OCI-LY1 (cell line): Measurements from ENCODE around the gene TULP4.

Source experiments
- H2AFZ ChIP-seq: fragments of 200-600 bp; sonication (generic), shearing (Covaris generic); 2 replicates; pipeline ENCODE4 v1.6.0; 2014; ENCODE audit warnings: antibody characterized with exemption, mild to moderate bottlenecking, low read length
- H3F3A ChIP-seq: fragments of 200-600 bp; sonication (generic), shearing (Covaris generic); 2 replicates; pipeline ENCODE4 v1.6.0; 2014; ENCODE audit warnings: mild to moderate bottlenecking, antibody characterized with exemption, low read length, moderate library complexity; ENCODE audit not compliant: insufficient read depth
- H3K27ac ChIP-seq: fragments of 200-600 bp; sonication (generic); 2 replicates; pipeline ENCODE4 v1.5.1; 2014; ENCODE audit warnings: low read length, mixed run types, mild to moderate bottlenecking, low read depth; ENCODE audit not compliant: poor library complexity, severe bottlenecking
- H3K27me3 ChIP-seq: fragments of 200-600 bp; sonication (generic); 2 replicates; pipeline ENCODE4 v1.6.0; 2014; ENCODE audit warnings: antibody characterized with exemption, mild to moderate bottlenecking, low read length, moderate library complexity; ENCODE audit not compliant: insufficient read depth
- H3K36me3 ChIP-seq: fragments of 200-600 bp; sonication (generic); 2 replicates; pipeline ENCODE4 v1.6.1; 2014; ENCODE audit warnings: mild to moderate bottlenecking, antibody characterized with exemption, low read length, moderate library complexity, mixed read lengths; ENCODE audit not compliant: insufficient read depth
- H3K4me1 ChIP-seq: fragments of 200-600 bp; sonication (generic); 2 replicates; pipeline ENCODE4 v1.5.1; 2014; ENCODE audit warnings: mild to moderate bottlenecking, low read length, moderate library complexity; ENCODE audit not compliant: insufficient read depth, severe bottlenecking
- H3K4me2 ChIP-seq: fragments of 200-600 bp; sonication (generic), shearing (Covaris generic); 2 replicates; pipeline ENCODE4 v1.6.1; 2014; ENCODE audit warnings: low read length
- H3K4me3 ChIP-seq: fragments of 200-600 bp; sonication (generic); 2 replicates; pipeline ENCODE4 v1.5.1; 2014; ENCODE audit warnings: low read length, low read depth, mild to moderate bottlenecking, mixed read lengths; ENCODE audit not compliant: poor library complexity, severe bottlenecking
- H3K79me2 ChIP-seq: fragments of 200-600 bp; shearing (Covaris generic); 2 replicates; pipeline ENCODE4 v1.6.1; 2016; ENCODE audit warnings: mixed run types, low read length, mixed read lengths; ENCODE audit not compliant: insufficient read depth
- H3K9ac ChIP-seq: fragments of 200-600 bp; sonication (generic), shearing (Covaris generic); 2 replicates; pipeline ENCODE4 v1.6.1; 2014; ENCODE audit warnings: mild to moderate bottlenecking, low read length, mixed read lengths
- H3K9me2 ChIP-seq: fragments of 200-600 bp; sonication (generic), shearing (Covaris generic); 2 replicates; pipeline ENCODE4 v1.6.1; 2014; ENCODE audit warnings: low read depth, mild to moderate bottlenecking, low read length, mixed read lengths
- H3K9me3 ChIP-seq: fragments of 200-600 bp; shearing (Covaris generic); 2 replicates; pipeline ENCODE4 v1.6.1; 2014; ENCODE audit warnings: low read length, mixed read lengths
- H4K20me1 ChIP-seq: fragments of 200-600 bp; sonication (generic), shearing (Covaris generic); 2 replicates; pipeline ENCODE4 v1.6.0; 2016; ENCODE audit warnings: mild to moderate bottlenecking, low read length; ENCODE audit not compliant: insufficient read depth
- EZH2 ChIP-seq: fragments of 200-600 bp; sonication (generic), shearing (Covaris generic); IDR thresholded peaks from 2 replicates; pipeline ENCODE4 v1.8.0; 2017; ENCODE audit warnings: borderline replicate concordance, mixed run types, mild to moderate bottlenecking, antibody characterized with exemption, low read length, moderate library complexity, mixed read lengths
- TF ChIP-seq, protein P1 (sequence below): fragments of 200-600 bp; sonication (generic), shearing (Covaris generic); IDR thresholded peaks from 2 replicates; pipeline ENCODE4 v1.5.1; 2017; ENCODE audit warnings: mild to moderate bottlenecking, antibody characterized with exemption, low read length, moderate library complexity, mixed read lengths

Gene TULP4

DNA sequence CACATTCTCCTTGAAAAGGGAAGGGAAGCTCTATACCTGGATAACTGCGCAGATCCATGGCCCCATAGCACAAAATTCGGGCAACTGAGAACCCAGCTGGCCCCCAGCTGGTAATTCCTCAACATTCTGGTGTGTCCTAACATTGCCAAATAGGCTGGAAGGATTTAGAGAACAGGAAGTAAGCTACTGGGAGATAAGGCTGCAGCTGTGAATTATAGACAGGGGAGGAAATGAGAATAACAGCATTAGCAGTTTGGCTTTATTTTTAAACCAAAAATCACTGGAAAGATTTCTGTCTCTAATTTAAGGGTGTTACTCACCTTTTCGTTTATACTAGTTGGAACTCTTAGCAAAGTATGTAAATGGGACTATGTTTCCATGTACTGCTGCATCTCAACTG, 97.2 kb downstream of the TULP4 start:
- H3K9ac ChIP-seq: no peak overlapping the region
- H3K9me2 ChIP-seq: no peaks in the 10 kb centered on the region
- H3K4me1 ChIP-seq: no peaks in the 10 kb centered on the region
- no peak overlapping the region for H3K4me3 ChIP-seq
- no peaks in the 10 kb centered on the region for H3K27me3 ChIP-seq
- TF ChIP-seq, protein P1, sequence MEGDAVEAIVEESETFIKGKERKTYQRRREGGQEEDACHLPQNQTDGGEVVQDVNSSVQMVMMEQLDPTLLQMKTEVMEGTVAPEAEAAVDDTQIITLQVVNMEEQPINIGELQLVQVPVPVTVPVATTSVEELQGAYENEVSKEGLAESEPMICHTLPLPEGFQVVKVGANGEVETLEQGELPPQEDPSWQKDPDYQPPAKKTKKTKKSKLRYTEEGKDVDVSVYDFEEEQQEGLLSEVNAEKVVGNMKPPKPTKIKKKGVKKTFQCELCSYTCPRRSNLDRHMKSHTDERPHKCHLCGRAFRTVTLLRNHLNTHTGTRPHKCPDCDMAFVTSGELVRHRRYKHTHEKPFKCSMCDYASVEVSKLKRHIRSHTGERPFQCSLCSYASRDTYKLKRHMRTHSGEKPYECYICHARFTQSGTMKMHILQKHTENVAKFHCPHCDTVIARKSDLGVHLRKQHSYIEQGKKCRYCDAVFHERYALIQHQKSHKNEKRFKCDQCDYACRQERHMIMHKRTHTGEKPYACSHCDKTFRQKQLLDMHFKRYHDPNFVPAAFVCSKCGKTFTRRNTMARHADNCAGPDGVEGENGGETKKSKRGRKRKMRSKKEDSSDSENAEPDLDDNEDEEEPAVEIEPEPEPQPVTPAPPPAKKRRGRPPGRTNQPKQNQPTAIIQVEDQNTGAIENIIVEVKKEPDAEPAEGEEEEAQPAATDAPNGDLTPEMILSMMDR: no peak
- no peak for TF ChIP-seq EZH2
- no peak overlapping the region for H2AFZ ChIP-seq
- H3K27ac ChIP-seq: peak overlapping the region; percentile 41
- peaks cover 16% of the 10 kb centered on the region; the same call in 1 of the 2 replicates for H3K36me3 ChIP-seq
- no peaks in the 10 kb centered on the region for H3K9me3 ChIP-seq
- H3K79me2 ChIP-seq: peaks cover 13% of the 10 kb centered on the region
- no peaks in the 10 kb centered on the region for H4K20me1 ChIP-seq
- H3K4me2 ChIP-seq: no peak overlapping the region
- H3F3A ChIP-seq: no peaks in the 10 kb centered on the region

DNA sequence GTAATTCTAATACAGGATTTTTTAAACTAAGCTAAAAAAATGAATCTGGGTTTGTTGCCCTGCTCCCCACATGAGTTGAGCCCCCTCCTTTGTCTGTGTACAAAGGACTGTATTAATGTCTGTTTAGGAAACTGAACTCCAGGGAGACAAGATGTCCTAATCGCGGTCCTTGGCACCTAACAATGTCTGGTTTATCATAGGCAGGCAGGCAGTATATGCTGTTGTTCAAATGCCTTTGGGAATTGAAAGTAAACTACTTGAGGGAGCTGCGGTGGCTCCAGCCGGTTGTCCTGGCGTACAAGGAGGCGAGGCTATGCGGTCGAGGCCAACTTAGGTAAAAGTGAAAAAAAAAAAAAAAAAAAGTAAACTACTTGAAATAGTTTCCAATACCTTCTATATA, 98.5 kb downstream of the TULP4 start:
- Histone ChIP-seq H3K4me1 (no peaks in the 10 kb centered on the region), H3K79me2 (peaks cover 13% of the 10 kb centered on the region)
- TF ChIP-seq, protein P1: no peak
- no peak for TF ChIP-seq EZH2

DNA sequence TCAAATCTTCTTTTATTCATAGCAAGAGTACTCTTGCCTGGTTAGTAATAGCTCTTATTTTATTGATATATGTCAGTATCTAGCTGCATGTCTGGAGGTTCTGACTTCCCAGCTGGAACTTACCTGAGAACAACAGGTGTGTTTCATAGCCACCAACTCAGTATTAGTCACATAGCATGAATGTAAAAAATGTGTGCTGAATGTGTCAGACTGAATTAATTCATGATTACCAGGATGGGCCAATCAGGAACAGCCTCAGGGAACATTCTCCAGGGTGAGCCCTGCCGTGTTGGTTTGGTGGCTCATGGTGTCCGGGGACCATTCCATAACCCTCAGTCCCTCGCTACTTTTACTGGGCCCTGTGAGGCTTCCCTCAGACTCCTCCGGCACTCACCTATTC, 99.7 kb downstream of the TULP4 start:
- Histone ChIP-seq H3K79me2 (peaks cover 13% of the 10 kb centered on the region), H3K4me3 (no peak overlapping the region), H3K9me2 (no peaks in the 10 kb centered on the region), H3K4me1 (no peaks in the 10 kb centered on the region), H4K20me1 (no peaks in the 10 kb centered on the region), H3K9ac (no peak overlapping the region), H3K36me3 (peaks cover 39% of the 10 kb centered on the region; the same call in 1 of the 2 replicates), H3K9me3 (no peaks in the 10 kb centered on the region), H3K27me3 (no peaks in the 10 kb centered on the region), H3K4me2 (no peak overlapping the region), H3F3A (no peaks in the 10 kb centered on the region), H3K27ac (no peak overlapping the region), H2AFZ (no peak overlapping the region)
- TF ChIP-seq, protein P1: no peak
- TF ChIP-seq EZH2: no peak

More for the DNA sequence above, 98.5 kb downstream of the TULP4 start:
- Histone ChIP-seq H3K9ac (no peak overlapping the region), H3F3A (no peaks in the 10 kb centered on the region), H2AFZ (no peak overlapping the region), H3K9me3 (no peaks in the 10 kb centered on the region), H3K36me3 (peaks cover 27% of the 10 kb centered on the region; the same call in 1 of the 2 replicates), H3K9me2 (no peaks in the 10 kb centered on the region), H4K20me1 (no peaks in the 10 kb centered on the region), H3K27me3 (no peaks in the 10 kb centered on the region), H3K4me3 (no peak overlapping the region), H3K4me2 (no peak overlapping the region), H3K27ac (no peak overlapping the region)
